GM23338 (cell line): ENCODE measurements around the gene GLDC.

Experiments
- CREB1 ChIP-seq: fragments of 250-450 bp; sonication (Bioruptor Pico); IDR thresholded peaks from 2 replicates; pipeline ENCODE4 v1.5.0; 2020; ENCODE audit warnings: low read depth, mild to moderate bottlenecking, moderate library complexity
- CTCF ChIP-seq, 2 experiments: fragments of 200-600 bp in 1 of 2; sonication (generic) in 1 of 2; conservative IDR thresholded peaks; 2 replicates each; pipeline versions ENCODE4 v1.5.1 to v1.6.1; 2016 to 2017; ENCODE audit warnings: antibody characterized with exemption in 2 of 2, low read depth in 2 of 2, mild to moderate bottlenecking in 2 of 2, moderate library complexity in 1 of 2
- EZH2 ChIP-seq: fragments of 200-600 bp; sonication (generic); IDR thresholded peaks from one replicate; pipeline ENCODE4 v1.8.0; 2017; ENCODE audit warnings: antibody characterized with exemption, mild to moderate bottlenecking, low read depth; ENCODE audit not compliant: unreplicated experiment
- EZH2phosphoT487 ChIP-seq: fragments of 200-600 bp; sonication (generic); IDR thresholded peaks from one replicate; pipeline ENCODE4 v1.8.1; 2018; ENCODE audit warnings: antibody characterized with exemption; ENCODE audit not compliant: unreplicated experiment
- JUNB ChIP-seq: IDR thresholded peaks from one replicate; pipeline ENCODE4 v1.6.1; 2016; ENCODE audit warnings: antibody characterized with exemption; ENCODE audit not compliant: unreplicated experiment
- POLR2AphosphoS5 ChIP-seq: IDR thresholded peaks from 2 replicates; pipeline ENCODE4 v1.6.1; 2016; ENCODE audit warnings: antibody characterized with exemption, low read depth
- REST ChIP-seq: IDR thresholded peaks from one replicate; pipeline ENCODE4 v1.6.1; 2018; ENCODE audit warnings: antibody characterized with exemption; ENCODE audit not compliant: unreplicated experiment
- STAT1 ChIP-seq: IDR thresholded peaks from one replicate; pipeline ENCODE4 v1.6.1; 2016; ENCODE audit warnings: antibody characterized with exemption; ENCODE audit not compliant: unreplicated experiment
- ZNF114 ChIP-seq: fragments of 250-450 bp; sonication (Bioruptor Pico); IDR thresholded peaks from 2 replicates; pipeline ENCODE4 v1.5.0; 2020; ENCODE audit warnings: mild to moderate bottlenecking, moderate library complexity
- ZNF331 ChIP-seq: fragments of 250-450 bp; sonication (Bioruptor Pico); IDR thresholded peaks from 2 replicates; pipeline ENCODE4 v1.5.0; 2020; ENCODE audit warnings: low read depth, mild to moderate bottlenecking, moderate library complexity
- ZNF462 ChIP-seq: fragments of 250-450 bp; sonication (Bioruptor Pico); IDR thresholded peaks from 2 replicates; pipeline ENCODE4 v1.5.0; 2020; ENCODE audit warnings: mild to moderate bottlenecking, moderate library complexity
- TF ChIP-seq, protein P1 (sequence below): IDR thresholded peaks from 2 replicates; pipeline ENCODE4 v1.6.1; 2016; ENCODE audit warnings: antibody characterized with exemption

- TF ChIP-seq CTCF (conservative IDR thresholded peaks at IDR 0.05; ENCODE audit: low read depth in 2 of 2) (no peak), REST (no peak), EZH2 (no peak), CREB1 (CRISPR knock-in tag) (no peak), EZH2phosphoT487 (no peak), POLR2AphosphoS5 (no peak), ZNF331 (CRISPR knock-in tag) (no peak), ZNF462 (CRISPR knock-in tag) (no peak), JUNB (no peak), ZNF114 (CRISPR knock-in tag) (no peak), STAT1 (no peak)
- TF ChIP-seq, protein P1, sequence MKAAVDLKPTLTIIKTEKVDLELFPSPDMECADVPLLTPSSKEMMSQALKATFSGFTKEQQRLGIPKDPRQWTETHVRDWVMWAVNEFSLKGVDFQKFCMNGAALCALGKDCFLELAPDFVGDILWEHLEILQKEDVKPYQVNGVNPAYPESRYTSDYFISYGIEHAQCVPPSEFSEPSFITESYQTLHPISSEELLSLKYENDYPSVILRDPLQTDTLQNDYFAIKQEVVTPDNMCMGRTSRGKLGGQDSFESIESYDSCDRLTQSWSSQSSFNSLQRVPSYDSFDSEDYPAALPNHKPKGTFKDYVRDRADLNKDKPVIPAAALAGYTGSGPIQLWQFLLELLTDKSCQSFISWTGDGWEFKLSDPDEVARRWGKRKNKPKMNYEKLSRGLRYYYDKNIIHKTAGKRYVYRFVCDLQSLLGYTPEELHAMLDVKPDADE = no peak
These were observed 81.2 kb downstream of the GLDC start for GRCh38 chr9:6564360-6564759.
